Upper lobe of left lung (tissue), 6 donors: ENCODE results near the gene HBZ. TPM values are rescaled to one million over a fixed set of nuclear protein-coding genes. Genes with fewer than 3 reads are reported as not detected.
"Not testable (repeated sequence)": the region's sequence is repeated elsewhere in the genome, so short reads cannot be mapped to it uniquely, and the experiment has no call there.

ENCODE experiments used
- ATAC-seq, 2 donors: fragments of 200-7000 bp; cut with Tn5 transposase; one replicate each; pipeline ENCODE4 v1.9.1; 2022; ENCODE audit warnings: mild to moderate bottlenecking in 2 of 2, moderate library complexity in 2 of 2; ENCODE audit not compliant: low FRiP score in 2 of 2
- DNase-seq, 2 donors: peaks; one replicate each; pipeline ENCODE4 v3.0.0-alpha.2; 2019 to 2020
- H3K27ac ChIP-seq, 4 donors: fragments of 200-600 bp; sonication (generic); one replicate each; pipeline ENCODE4 v1.5.1; 2016 to 2019
- H3K27me3 ChIP-seq, 4 donors: fragments of 200-600 bp; sonication (generic); one replicate each; pipeline ENCODE4 v1.5.1; 2017 to 2019
- H3K36me3 ChIP-seq, 4 donors: fragments of 200-600 bp; sonication (generic); one replicate each; pipeline ENCODE4 v1.5.1; 2016 to 2019
- H3K4me1 ChIP-seq, 4 donors: fragments of 200-600 bp; sonication (generic); one replicate each; pipeline ENCODE4 v1.5.1; 2018 to 2019
- H3K4me3 ChIP-seq, 4 donors: fragments of 200-600 bp; sonication (generic); one replicate each; pipeline ENCODE4 v1.5.1; 2017 to 2019; ENCODE audit warnings: mild to moderate bottlenecking in 2 of 4, moderate library complexity in 1 of 4
- H3K9me3 ChIP-seq, 4 donors: fragments of 200-600 bp; sonication (generic); one replicate each; pipeline ENCODE4 v1.5.1; 2018 to 2019
- CTCF ChIP-seq, 6 experiments: fragments of 450-650 bp in 4 of 6; fragments of 200-600 bp in 2 of 6; sonication (generic) in 2 of 6; IDR thresholded peaks; one replicate each; pipeline ENCODE4 v1.5.1; 2016 to 2019; ENCODE audit warnings: antibody characterized with exemption in 6 of 6
- EP300 ChIP-seq, 4 donors: sonication (generic); formaldehyde crosslinking; IDR thresholded peaks; one replicate each; pipeline ENCODE4 v1.5.1; 2017; ENCODE audit warnings: antibody characterized with exemption in 4 of 4, control low read depth in 2 of 4
- POLR2A ChIP-seq, 4 donors: fragments of 450-650 bp; IDR thresholded peaks; one replicate each; pipeline ENCODE4 v1.5.1; 2016 to 2017; ENCODE audit warnings: antibody characterized with exemption in 4 of 4, mild to moderate bottlenecking in 2 of 4
- POLR2AphosphoS5 ChIP-seq, 2 donors: sonication (generic); formaldehyde crosslinking; IDR thresholded peaks; one replicate each; pipeline ENCODE4 v1.5.1; 2017; ENCODE audit warnings: antibody characterized with exemption in 2 of 2
- WGBS, 2 donors: methylation state at CpG; one replicate each; pipeline ENCODE4 v1.1.5; 2017 to 2018; 5-methylcytosine and 5-hydroxymethylcytosine counted together
- total RNA-seq, 6 donors: library from RNA; depleted of rRNA in 4 of 6; stranded (reverse); fragments of >200 nt in 4 of 6; gene quantifications; one replicate each; pipeline versions ENCODE4 v1.1.0 to v1.2.1, GENCODE V29; 2016 to 2021
- donor health status: DM: no; HTN: no; CAD: no; lungs with moderate emphysema.
- donor health status: DM: no; HTN: yes; CAD: no; lungs with severe emphysema.

Gene HBZ
- total RNA-seq, 6 donors from 2014 or later = 1.1 to 1.2 TPM; not detected in 4

GRCh38 chr16:165539-166374 lies 13.3 kb downstream of the HBZ start, which contains the start of gene HBM:
Gene HBM, plus strand, starts transcription at chr16:165978. Its CDS starts 20 bp downstream, at chr16:165998.
- H3K9me3 ChIP-seq = no peaks in the 10 kb centered on the region
- peaks cover 14 to 18% (median 17%) of the 10 kb centered on the region in 4 donors for H3K4me1 ChIP-seq
- ATAC-seq (peak in 1 of 2 donors; percentile 6), DNase-seq (peak in 1 of 2 donors; percentile 84)
- 2 to 7% methylated on average over 33 to 56 of the region's 75 CpGs for WGBS, 2 donors
- H3K27ac ChIP-seq = no peak within 1 kb of the TSS
- H3K36me3 ChIP-seq = no peaks in the 10 kb centered on the region
- peak within 1 kb of the TSS in 2 of 4 donors; percentile 6 to 26 for H3K4me3 ChIP-seq
- peaks cover 2 to 50% (median 31%) of the 10 kb centered on the region in 4 donors for H3K27me3 ChIP-seq
- no peak for TF ChIP-seq EP300 (IDR thresholded peaks at IDR 0.05)
- TF ChIP-seq POLR2A (IDR thresholded peaks at IDR 0.05) = no peak
- no peak for TF ChIP-seq POLR2AphosphoS5 (IDR thresholded peaks at IDR 0.05)
- TF ChIP-seq CTCF (IDR thresholded peaks at IDR 0.05) = no peak

- TF ChIP-seq POLR2A (IDR thresholded peaks at IDR 0.05) (no peak), POLR2AphosphoS5 (IDR thresholded peaks at IDR 0.05) (no peak)
- WGBS, 2 donors = 1 to 7% methylated on average over 9 to 20 of the region's 45 CpGs
Measured at GRCh38 chr16:166375-167121, 14.1 kb downstream of the HBZ start.

GRCh38 chr16:167122-167690 lies 14.8 kb downstream of the HBZ start:
- Histone ChIP-seq H3K27me3 (peaks cover 2 to 57% (median 35%) of the 10 kb centered on the region in 4 donors), H3K4me1 (peaks cover 14 to 18% (median 17%) of the 10 kb centered on the region in 4 donors), H3K27ac (no peak overlapping the region), H3K36me3 (no peaks in the 10 kb centered on the region), H3K4me3 (no peak overlapping the region), H3K9me3 (no peaks in the 10 kb centered on the region)
- TF ChIP-seq POLR2A (IDR thresholded peaks at IDR 0.05) = no peak
- no peak for TF ChIP-seq CTCF (IDR thresholded peaks at IDR 0.05)
- no peak for TF ChIP-seq EP300 (IDR thresholded peaks at IDR 0.05)
- no peak for TF ChIP-seq POLR2AphosphoS5 (IDR thresholded peaks at IDR 0.05)
- DNase-seq (no peak), ATAC-seq (no peak)
- WGBS, 2 donors = 12 to 16% methylated on average over 11 of the region's 11 CpGs

More at GRCh38 chr16:166375-167121, 14.1 kb downstream of the HBZ start:
- ATAC-seq (no peak), DNase-seq (peak in 1 of 2 donors; percentile 84)
- Histone ChIP-seq H3K27ac (no peak overlapping the region), H3K4me1 (peaks cover 14 to 18% (median 17%) of the 10 kb centered on the region in 4 donors), H3K9me3 (no peaks in the 10 kb centered on the region), H3K27me3 (peaks cover 2 to 55% (median 33%) of the 10 kb centered on the region in 4 donors), H3K4me3 (peak overlapping the region in 1 of 4 donors; percentile 5), H3K36me3 (no peaks in the 10 kb centered on the region)

- TF ChIP-seq EP300 (IDR thresholded peaks at IDR 0.05) = no peak
- no peak for TF ChIP-seq CTCF (IDR thresholded peaks at IDR 0.05)
- TF ChIP-seq POLR2AphosphoS5 (IDR thresholded peaks at IDR 0.05) = no peak
- TF ChIP-seq POLR2A (IDR thresholded peaks at IDR 0.05) = no peak
- ATAC-seq = no peak
- H3K4me3 ChIP-seq = no peak overlapping the region
- H3K27me3 ChIP-seq = peaks cover 2 to 58% (median 35%) of the 10 kb centered on the region in 4 donors
- no peak for DNase-seq
- peaks cover 14 to 18% (median 17%) of the 10 kb centered on the region in 4 donors for H3K4me1 ChIP-seq
- H3K9me3 ChIP-seq = no peaks in the 10 kb centered on the region
- no peaks in the 10 kb centered on the region for H3K36me3 ChIP-seq
- H3K27ac ChIP-seq = no peak overlapping the region
- WGBS, 2 donors = 61 to 67% methylated on average over 2 to 6 of the region's 6 CpGs
Measured at GRCh38 chr16:168424-168823, 16.0 kb downstream of the HBZ start.

GRCh38 chr16:169014-169413 lies 16.6 kb downstream of the HBZ start:
- peaks cover 14 to 18% (median 17%) of the 10 kb centered on the region in 4 donors for H3K4me1 ChIP-seq
- peaks cover 2 to 59% (median 35%) of the 10 kb centered on the region in 4 donors for H3K27me3 ChIP-seq
- 40 to 74% methylated on average over 1 to 3 of the region's 3 CpGs for WGBS, 2 donors
- ATAC-seq = no peak
- TF ChIP-seq CTCF (IDR thresholded peaks at IDR 0.05) (no peak), POLR2AphosphoS5 (IDR thresholded peaks at IDR 0.05) (no peak), EP300 (IDR thresholded peaks at IDR 0.05) (no peak), POLR2A (IDR thresholded peaks at IDR 0.05) (no peak)
- no peak for DNase-seq
- H3K4me3 ChIP-seq = no peak overlapping the region
- H3K27ac ChIP-seq = no peak overlapping the region
- no peaks in the 10 kb centered on the region for H3K36me3 ChIP-seq
- no peaks in the 10 kb centered on the region for H3K9me3 ChIP-seq

GRCh38 chr16:170088-170507 lies 17.7 kb downstream of the HBZ start:
- Histone ChIP-seq H3K4me1 (peaks cover 12 to 15% (median 14%) of the 10 kb centered on the region in 4 donors), H3K27me3 (peaks cover 2 to 63% (median 33%) of the 10 kb centered on the region in 4 donors)
- WGBS, 2 donors = 0 to 1% methylated on average over 5 of the region's 5 CpGs
- not testable (repeated sequence) for H3K36me3 ChIP-seq, H3K9me3 ChIP-seq, DNase-seq, H3K27ac ChIP-seq, H3K4me3 ChIP-seq
- ATAC-seq = peak; percentile 31 to 34
